H9 (cell line): ENCODE measurements around the gene SNAP25. TPM values are rescaled to one million over a fixed set of nuclear protein-coding genes. Genes with fewer than 3 reads are reported as not detected.

Experiments used
- DNase-seq: peaks from one replicate; pipeline ENCODE4 v3.0.0-alpha.2; 2017
- H2AFZ ChIP-seq: one replicate; pipeline ENCODE4 v1.6.1; 2013; ENCODE audit warnings: mild to moderate bottlenecking, low read length, control low read depth, moderate library complexity
- H2AK5ac ChIP-seq: 2 replicates; pipeline ENCODE4 v1.6.1; 2013; ENCODE audit warnings: low read length, control low read depth, mixed read lengths; ENCODE audit not compliant: insufficient read length
- H2BK120ac ChIP-seq: one replicate; pipeline ENCODE4 v1.6.1; 2013; ENCODE audit warnings: low read depth, mild to moderate bottlenecking, low read length, control low read depth, inconsistent platforms; ENCODE audit not compliant: poor library complexity, severe bottlenecking
- H2BK12ac ChIP-seq: 2 replicates; pipeline ENCODE4 v1.6.1; 2013; ENCODE audit warnings: low read length, control low read depth, mixed read lengths, low read depth; ENCODE audit not compliant: insufficient read length
- H2BK15ac ChIP-seq: 2 replicates; pipeline ENCODE4 v1.6.1; 2013; ENCODE audit warnings: low read depth, low read length, control low read depth
- H2BK20ac ChIP-seq: one replicate; pipeline ENCODE4 v1.6.1; 2013; ENCODE audit warnings: low read depth, mild to moderate bottlenecking, low read length, control low read depth, inconsistent platforms; ENCODE audit not compliant: poor library complexity, severe bottlenecking
- H2BK5ac ChIP-seq: 2 replicates; pipeline ENCODE4 v1.6.1; 2013; ENCODE audit warnings: low read length, control low read depth, mixed read lengths; ENCODE audit not compliant: insufficient read length
- H3K14ac ChIP-seq: 2 replicates; pipeline ENCODE4 v1.6.1; 2013; ENCODE audit warnings: low read length, control low read depth; ENCODE audit not compliant: insufficient read depth
- H3K18ac ChIP-seq: 2 replicates; pipeline ENCODE4 v1.6.1; 2013; ENCODE audit warnings: low read depth, mild to moderate bottlenecking, mixed read lengths, low read length, control low read depth; ENCODE audit not compliant: insufficient read length
- H3K23ac ChIP-seq: 2 replicates; pipeline ENCODE4 v1.6.1; 2013; ENCODE audit warnings: low read length, control low read depth, mixed read lengths, low read depth; ENCODE audit not compliant: insufficient read length
- H3K23me2 ChIP-seq: 2 replicates; pipeline ENCODE4 v1.6.1; 2013; ENCODE audit warnings: low read depth, mild to moderate bottlenecking, mixed read lengths, low read length, control low read depth; ENCODE audit not compliant: insufficient read length, poor library complexity, severe bottlenecking
- H3K27ac ChIP-seq: 2 replicates; pipeline ENCODE4 v1.5.1; 2013; ENCODE audit warnings: low read length, control low read depth, mixed read lengths, low read depth; ENCODE audit not compliant: insufficient read length
- H3K27me3 ChIP-seq: 2 replicates; pipeline ENCODE4 v1.6.1; 2013; ENCODE audit warnings: low read length, control low read depth, inconsistent platforms; ENCODE audit not compliant: insufficient read depth
- H3K4ac ChIP-seq: 2 replicates; pipeline ENCODE4 v1.6.1; 2013; ENCODE audit warnings: low read depth, mild to moderate bottlenecking, control low read depth, inconsistent platforms, low read length, moderate library complexity
- H3K4me1 ChIP-seq: 2 replicates; pipeline ENCODE4 v1.6.1; 2013; ENCODE audit warnings: low read length, control low read depth, inconsistent platforms; ENCODE audit not compliant: insufficient read depth
- H3K4me2 ChIP-seq: 2 replicates; pipeline ENCODE4 v1.6.1; 2013; ENCODE audit warnings: low read length, control low read depth, mixed read lengths; ENCODE audit not compliant: insufficient read length, insufficient read depth
- H3K56ac ChIP-seq: 2 replicates; pipeline ENCODE4 v1.6.1; 2013; ENCODE audit warnings: low read depth, mild to moderate bottlenecking, mixed read lengths, low read length, control low read depth; ENCODE audit not compliant: insufficient read length
- H3K79me1 ChIP-seq: 2 replicates; pipeline ENCODE4 v1.6.1; 2013; ENCODE audit warnings: low read depth, mild to moderate bottlenecking, moderate library complexity, low read length, control low read depth, inconsistent platforms; ENCODE audit not compliant: insufficient read depth, poor library complexity, severe bottlenecking
- H3K79me2 ChIP-seq: 2 replicates; pipeline ENCODE4 v1.6.1; 2013; ENCODE audit warnings: low read length, control low read depth, inconsistent platforms; ENCODE audit not compliant: insufficient read depth
- H3K9ac ChIP-seq: 2 replicates; pipeline ENCODE4 v1.6.1; 2013; ENCODE audit warnings: low read length, control low read depth, mixed read lengths; ENCODE audit not compliant: insufficient read length; ENCODE audit errors: extremely low read depth
- H3K9me3 ChIP-seq: one replicate; pipeline ENCODE4 v1.6.1; 2013; ENCODE audit warnings: low read depth, low read length, inconsistent platforms; ENCODE audit not compliant: control insufficient read depth
- H3T11ph ChIP-seq: one replicate; pipeline ENCODE4 v1.6.1; 2013; ENCODE audit warnings: mild to moderate bottlenecking, low read length, control low read depth, inconsistent platforms
- H4K20me1 ChIP-seq: one replicate; pipeline ENCODE4 v1.6.1; 2013; ENCODE audit not compliant: control insufficient read depth, insufficient read length, insufficient read depth
- H4K5ac ChIP-seq: 2 replicates; pipeline ENCODE4 v1.6.1; 2013; ENCODE audit warnings: low read depth, mild to moderate bottlenecking, mixed read lengths, low read length, control low read depth; ENCODE audit not compliant: insufficient read length
- H4K8ac ChIP-seq: replicated peaks from 2 replicates; pipeline ENCODE4 v1.6.1; 2013; ENCODE audit warnings: low read length, control low read depth, mixed read lengths, low read depth; ENCODE audit not compliant: insufficient read length
- H4K91ac ChIP-seq: 2 replicates; pipeline ENCODE4 v1.6.1; 2013; ENCODE audit warnings: low read depth, mild to moderate bottlenecking, moderate library complexity, mixed read lengths, low read length, control low read depth; ENCODE audit not compliant: insufficient read length
- H3K27ac Mint-ChIP-seq, 3 experiments: 2 replicates in 2 of 3; 3 replicates in 1 of 3; pipeline ENCODE4 v1.8.0; 2020 to 2021; ENCODE audit warnings: mixed read lengths in 3 of 3, mild to moderate bottlenecking in 1 of 3, moderate library complexity in 1 of 3
- H3K27me3 Mint-ChIP-seq: 2 replicates; pipeline ENCODE4 v1.8.0; 2021; ENCODE audit warnings: low read depth, mild to moderate bottlenecking, moderate library complexity, mixed read lengths
- H3K36me3 Mint-ChIP-seq, 3 experiments: 2 replicates in 2 of 3; 3 replicates in 1 of 3; pipeline ENCODE4 v1.8.0; 2020 to 2021; ENCODE audit warnings: low read depth in 3 of 3, mixed read lengths in 3 of 3; ENCODE audit not compliant: insufficient read depth in 1 of 3
- H3K4me1 Mint-ChIP-seq, 2 experiments: 2 replicates each; pipeline ENCODE4 v1.8.0; 2020; ENCODE audit warnings: mixed read lengths in 2 of 2
- H3K4me3 Mint-ChIP-seq, 2 experiments: 2 replicates in 1 of 2; 3 replicates in 1 of 2; pipeline ENCODE4 v1.8.0; 2020 to 2021; ENCODE audit warnings: mild to moderate bottlenecking in 2 of 2, mixed read lengths in 2 of 2, moderate library complexity in 1 of 2
- H3K9me3 Mint-ChIP-seq, 2 experiments: 2 replicates in 1 of 2; 3 replicates in 1 of 2; pipeline ENCODE4 v1.8.0; 2020; ENCODE audit warnings: mild to moderate bottlenecking in 2 of 2, mixed read lengths in 2 of 2, moderate library complexity in 1 of 2
- CTCF ChIP-seq: fragments of 200-600 bp; sonication (generic); conservative IDR thresholded peaks from 3 replicates; pipeline ENCODE4 v1.8.0; 2021; ENCODE audit warnings: antibody characterized with exemption, mild to moderate bottlenecking
- WGBS: extraction: QIAGEN DNeasy Blood & Tissue Kit; methylation state at CpG from one replicate; pipeline ENCODE4 v1.1.7; 2013; ENCODE audit warnings: missing lambda C conversion rate, low lambda C conversion rate, mixed read lengths; ENCODE audit not compliant: insufficient read length; ENCODE audit errors: extremely low coverage; 5-methylcytosine and 5-hydroxymethylcytosine counted together
- total RNA-seq: library from RNA; stranded (reverse); gene quantifications from 2 replicates; pipeline ENCODE4 v1.2.1, GENCODE V29; 2021

SNAP25 gene
- total RNA-seq, 1 experiment from 2014 or later, result 0.13 TPM

- H3K23ac ChIP-seq, result no peak overlapping the region
- no peak overlapping the region for H3K9ac ChIP-seq
- H3K4me1 ChIP-seq, result no peaks in the 10 kb centered on the region; the same call in 1 of the 2 replicates
- H3T11ph ChIP-seq, result no peak overlapping the region
- no peak overlapping the region for H2BK12ac ChIP-seq
- H3K4ac ChIP-seq, result no peak overlapping the region
- no peak for DNase-seq
- no peak overlapping the region for H3K4me2 ChIP-seq
- H3K14ac ChIP-seq, result no peak overlapping the region
- no peak overlapping the region for H2AFZ ChIP-seq
- H3K9me3 Mint-ChIP-seq, result peaks cover 3 to 5% of the 10 kb centered on the region in 2 experiments; a peak in 3 of 5 replicates
- H4K5ac ChIP-seq, result no peak overlapping the region
- no peaks in the 10 kb centered on the region for H3K23me2 ChIP-seq
- H3K4me3 Mint-ChIP-seq, result no peak overlapping the region
- H4K91ac ChIP-seq, result no peak overlapping the region
- no peak overlapping the region for H3K27ac Mint-ChIP-seq
- no peaks in the 10 kb centered on the region for H3K27me3 ChIP-seq
- H2AK5ac ChIP-seq, result no peak overlapping the region
- peaks cover 5 to 10% (median 5%) of the 10 kb centered on the region in 3 experiments; a peak in 5 of 7 replicates for H3K36me3 Mint-ChIP-seq
- no peak overlapping the region for H2BK15ac ChIP-seq
- H3K18ac ChIP-seq, result no peak overlapping the region
- no peaks in the 10 kb centered on the region; the same call in 1 of the 2 replicates for H3K27me3 Mint-ChIP-seq
- H2BK5ac ChIP-seq, result no peak overlapping the region
- no peaks in the 10 kb centered on the region for H3K79me1 ChIP-seq
- TF ChIP-seq CTCF, result no peak
- H3K79me2 ChIP-seq, result no peaks in the 10 kb centered on the region
- H3K56ac ChIP-seq, result no peak overlapping the region
- H4K8ac ChIP-seq, result no peak overlapping the region
- H3K9me3 ChIP-seq, result peaks cover 8% of the 10 kb centered on the region
- H2BK120ac ChIP-seq, result no peak overlapping the region
- no peak overlapping the region for H2BK20ac ChIP-seq
- no peak overlapping the region for H3K27ac ChIP-seq
- whole genome bisulfite sequencing, result 100% methylated on average over 2 of the region's 6 CpGs
- H4K20me1 ChIP-seq, result no peaks in the 10 kb centered on the region
- H3K4me1 Mint-ChIP-seq, result peaks cover 6% of the 10 kb centered on the region in 2 experiments; a peak in 3 of 4 replicates
Observed at GRCh38 chr20:10344953-10345352, 126.3 kb downstream of the SNAP25 start.
